ENCODE measurements around the gene VWA7. TPM values are rescaled to one million over a fixed set of nuclear protein-coding genes. Genes with fewer than 3 reads are reported as not detected.
A peak's percentile ranks its signal among the peaks of the same experiment; 100 is the strongest.

Gene VWA7
- total RNA-seq, 1 experiment from 2014 or later = 2.5 TPM

GRCh38 chr6:31752739-31753319 lies 24.3 kb downstream of the VWA7 start:
- Histone ChIP-seq H2AFZ (ENCODE audit: low read length) (no peak overlapping the region), H2AK5ac (ENCODE audit: insufficient read length, low read length) (no peak overlapping the region), H4K5ac (ENCODE audit: insufficient read length, low read depth, low read length) (no peak overlapping the region), H3K27ac (ENCODE audit: insufficient read length, low read depth, low read length) (no peak overlapping the region), H3K18ac (ENCODE audit: insufficient read length, low read depth, low read length) (no peak overlapping the region), H3K14ac (ENCODE audit: insufficient read depth, low read length) (no peak overlapping the region), H3K27me3 (ENCODE audit: insufficient read depth, low read length) (no peaks in the 10 kb centered on the region), H3K79me2 (ENCODE audit: insufficient read depth, low read length) (no peaks in the 10 kb centered on the region), H3K4ac (ENCODE audit: low read depth, low read length) (no peak overlapping the region), H3K23me2 (ENCODE audit: insufficient read length, low read depth, low read length, poor library complexity, severe bottlenecking) (no peaks in the 10 kb centered on the region), H3T11ph (ENCODE audit: low read length) (no peak overlapping the region), H3K9me3 (ENCODE audit: control insufficient read depth, low read depth, low read length) (no peaks in the 10 kb centered on the region), H3K79me1 (ENCODE audit: insufficient read depth, low read depth, low read length, poor library complexity, severe bottlenecking) (no peaks in the 10 kb centered on the region), H3K9ac (ENCODE audit: extremely low read depth, insufficient read length, low read length) (no peak overlapping the region), H2BK5ac (ENCODE audit: insufficient read length, low read length) (no peak overlapping the region), H3K56ac (ENCODE audit: insufficient read length, low read depth, low read length) (no peak overlapping the region), H2BK15ac (ENCODE audit: low read depth, low read length) (no peak overlapping the region), H2BK120ac (ENCODE audit: low read depth, low read length, poor library complexity, severe bottlenecking) (no peak overlapping the region), H4K91ac (ENCODE audit: insufficient read length, low read depth, low read length) (no peak overlapping the region), H3K4me1 (ENCODE audit: insufficient read depth, low read length) (no peaks in the 10 kb centered on the region), H2BK20ac (ENCODE audit: low read depth, low read length, poor library complexity, severe bottlenecking) (no peak overlapping the region), H4K8ac (replicated peaks; ENCODE audit: insufficient read length, low read depth, low read length) (no peak overlapping the region), H4K20me1 (ENCODE audit: control insufficient read depth, insufficient read depth, insufficient read length) (no peaks in the 10 kb centered on the region), H2BK12ac (ENCODE audit: insufficient read length, low read depth, low read length) (no peak overlapping the region), H3K4me2 (ENCODE audit: insufficient read depth, insufficient read length, low read length) (no peak overlapping the region), H3K23ac (ENCODE audit: insufficient read length, low read depth, low read length) (no peak overlapping the region)
- no peaks in the 10 kb centered on the region for H3K9me3 Mint-ChIP-seq
- no peak for TF ChIP-seq CTCF (conservative IDR thresholded peaks at IDR 0.05)
- WGBS (ENCODE audit: extremely low coverage, insufficient read length, low lambda C conversion rate) = no CpG with 5 or more reads among the region's 8 CpGs
- H3K27ac Mint-ChIP-seq = peak overlapping the region in 1 of 3 experiments; percentile 61; a peak in 2 of 7 replicates
- no peaks in the 10 kb centered on the region for H3K4me1 Mint-ChIP-seq
- H3K4me3 Mint-ChIP-seq = no peak overlapping the region
- no peaks in the 10 kb centered on the region for H3K27me3 Mint-ChIP-seq (ENCODE audit: low read depth)
- H3K36me3 Mint-ChIP-seq (ENCODE audit: insufficient read depth in 1 of 3, low read depth in 3 of 3) = peaks cover 3 to 12% (median 8%) of the 10 kb centered on the region in 3 experiments; a peak in 6 of 7 replicates
- DNase-seq = no peak

Measured in H9 (cell line).